NCI-H526 (cell line): ENCODE measurements around the gene HECTD4.
A peak's percentile ranks its signal among the peaks of the same experiment; 100 is the strongest.
"Not testable (repeated sequence)": the region's sequence is repeated elsewhere in the genome, so short reads cannot be mapped to it uniquely, and the experiment has no call there.

Experiments used
- DNase-seq, 2 experiments: peaks; one replicate each; lab custom pipeline; 2025; lab: John Stamatoyannopoulos, UW

HECTD4 gene

DNA sequence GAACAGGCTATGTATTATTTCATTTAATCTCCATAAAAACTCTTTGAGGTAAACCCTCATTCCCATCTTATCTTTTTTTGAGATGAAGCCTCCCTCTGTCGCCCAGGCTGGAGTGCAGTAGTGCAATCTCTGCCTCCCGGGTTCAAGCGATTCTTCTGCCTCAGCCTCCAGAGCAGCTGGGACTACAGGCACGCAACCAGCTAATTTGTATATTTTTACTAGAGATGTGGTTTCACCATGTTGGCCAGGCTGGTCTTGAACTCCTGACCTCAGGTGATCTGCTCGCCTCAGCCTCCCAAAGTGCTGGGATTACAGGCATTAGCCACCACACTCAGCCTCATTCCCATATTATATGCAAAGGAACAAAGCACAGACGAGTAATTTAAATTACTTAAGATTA lies 25.5 kb upstream of the HECTD4 start:
- DNase-seq = not testable (repeated sequence)

DNA sequence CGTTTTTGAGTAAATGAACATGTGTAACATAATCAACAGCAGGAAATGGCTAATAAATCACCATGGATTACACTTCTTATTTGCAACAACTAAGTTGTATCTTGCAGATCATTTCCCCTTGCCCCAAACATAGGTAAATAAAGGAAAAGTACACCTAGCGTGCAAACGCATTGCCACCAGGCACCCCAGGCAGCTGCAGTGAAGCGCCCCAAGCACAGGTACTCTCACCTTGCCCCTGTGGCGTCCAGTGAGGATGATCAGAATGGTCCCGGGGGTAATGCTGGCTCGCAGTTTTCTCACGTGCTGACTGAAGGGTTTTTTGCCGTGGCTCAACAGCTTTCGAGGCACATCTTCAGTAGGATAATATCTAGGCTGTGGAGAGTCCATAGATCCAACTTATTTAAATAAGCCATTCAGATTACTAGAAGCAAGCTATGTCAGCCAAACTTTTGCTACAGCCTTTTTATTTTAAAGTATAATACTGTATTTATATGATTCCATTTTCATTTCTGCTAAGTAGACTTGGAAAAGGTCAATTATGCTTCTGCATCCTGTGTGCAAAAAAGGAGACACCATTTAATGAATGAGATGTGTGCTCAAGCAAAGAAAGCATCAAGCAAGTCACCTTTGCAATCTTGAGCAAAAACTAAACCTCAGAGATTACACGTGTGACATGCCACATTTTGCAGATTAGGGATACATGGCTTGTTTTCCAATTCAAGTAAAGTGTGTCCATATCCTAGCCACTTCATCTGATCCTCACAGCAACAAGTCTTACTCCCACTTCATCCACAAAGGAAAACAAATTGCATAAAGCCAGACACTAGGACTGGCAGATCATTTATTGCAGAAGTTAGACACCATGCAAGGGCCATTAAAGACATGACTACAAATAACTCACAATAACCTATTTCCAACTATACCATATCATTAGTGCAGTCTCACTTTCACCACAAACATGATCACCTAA lies 24.6 kb upstream of the HECTD4 start:
- DNase-seq = no peak

DNA sequence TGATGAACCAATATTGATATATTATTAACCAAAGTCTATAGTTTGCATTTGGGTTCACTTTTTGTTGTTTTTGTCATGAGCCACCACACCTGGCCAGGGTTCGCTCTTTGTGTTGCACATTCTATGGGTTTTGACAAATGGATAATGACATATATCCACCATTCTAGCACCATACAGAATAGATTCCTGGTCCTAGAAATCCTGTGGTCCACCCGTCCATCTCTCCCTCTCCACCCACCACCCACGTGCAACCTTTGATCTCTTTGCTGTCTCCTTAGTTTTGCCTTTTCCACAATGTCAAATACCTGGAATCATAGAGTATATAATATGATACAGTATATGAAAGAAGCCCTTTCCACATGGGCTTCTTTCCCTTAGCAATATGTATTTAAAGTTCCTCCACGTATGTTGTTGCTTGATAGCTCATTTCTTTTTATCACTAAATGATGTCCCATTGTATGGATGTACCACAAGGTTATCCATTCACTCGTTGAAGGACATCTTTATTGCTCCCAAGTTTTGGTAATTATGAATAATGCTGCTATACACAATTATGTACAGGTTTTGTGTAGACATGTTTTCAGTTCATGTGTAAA lies 19.8 kb upstream of the HECTD4 start:
- no peak for DNase-seq

DNA sequence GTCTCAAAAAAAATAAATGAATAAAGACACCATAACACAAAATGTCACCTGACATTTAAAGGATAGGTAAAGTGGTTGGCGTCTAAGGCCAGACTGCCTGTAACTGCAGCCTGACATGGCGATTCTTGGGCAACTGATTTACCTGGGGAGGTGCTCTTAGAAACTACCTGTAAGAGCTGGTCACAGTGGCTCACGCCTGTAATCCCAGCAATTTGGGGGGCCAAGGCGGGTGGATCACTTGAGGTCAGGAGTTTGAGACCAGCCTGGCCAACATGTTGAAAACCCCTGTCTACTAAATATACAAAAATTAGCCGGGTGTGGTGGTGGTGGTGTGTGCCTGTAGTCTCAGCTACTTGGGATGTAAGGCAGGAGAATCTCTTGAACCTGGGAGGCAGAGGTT lies 18.8 kb upstream of the HECTD4 start:
- no peak for DNase-seq

DNA sequence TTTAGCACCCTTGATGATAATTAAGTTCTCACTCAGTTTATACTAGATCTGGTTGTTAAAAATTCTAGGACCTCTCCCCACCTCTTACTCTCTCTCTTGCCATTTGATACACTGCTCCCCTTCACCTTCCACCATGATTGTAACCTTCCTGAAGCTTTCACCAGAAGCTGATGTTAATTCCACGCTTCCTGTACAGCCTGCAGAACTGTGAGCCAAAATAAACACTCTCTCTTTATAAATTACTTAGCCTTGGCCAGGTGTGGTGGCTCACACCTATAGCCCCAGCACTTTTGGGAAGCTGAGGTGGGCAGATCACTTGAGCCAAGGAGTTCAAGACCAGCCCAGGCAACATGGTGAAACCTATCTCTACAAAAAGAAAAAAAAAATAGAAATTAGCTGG lies 11.1 kb upstream of the HECTD4 start:
- DNase-seq = no peak

DNA sequence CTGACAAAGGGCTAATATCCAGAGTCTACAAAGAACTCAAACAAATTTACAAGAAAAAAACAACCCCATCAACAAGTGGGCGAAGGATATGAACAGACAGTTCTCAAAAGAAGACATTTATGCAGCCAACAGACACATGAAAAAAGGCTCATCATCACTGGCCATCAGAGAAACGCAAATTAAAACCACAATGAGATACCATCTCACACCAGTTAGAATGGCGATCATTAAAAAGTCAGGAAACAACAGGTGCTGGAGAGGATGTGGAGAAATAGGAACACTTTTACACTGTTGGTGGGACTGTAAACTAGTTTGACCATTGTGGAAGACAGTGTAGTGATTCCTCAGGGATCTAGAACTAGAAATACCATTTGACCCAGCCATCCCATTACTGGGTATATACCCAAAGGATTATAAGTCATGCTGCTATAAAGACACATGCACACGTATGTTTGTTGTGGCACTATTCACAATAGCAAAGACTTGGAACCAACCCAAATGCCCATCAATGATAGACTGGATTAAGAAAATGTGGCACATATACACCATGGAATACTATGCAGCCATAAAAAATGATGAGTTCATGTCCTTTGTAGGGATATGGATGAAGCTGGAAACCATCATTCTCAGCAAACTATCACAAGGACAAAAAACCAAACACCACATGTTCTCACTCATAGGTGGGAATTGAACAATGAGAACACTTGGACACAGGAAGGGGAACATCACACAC lies 7.9 kb upstream of the HECTD4 start:
- not testable (repeated sequence) for DNase-seq

DNA sequence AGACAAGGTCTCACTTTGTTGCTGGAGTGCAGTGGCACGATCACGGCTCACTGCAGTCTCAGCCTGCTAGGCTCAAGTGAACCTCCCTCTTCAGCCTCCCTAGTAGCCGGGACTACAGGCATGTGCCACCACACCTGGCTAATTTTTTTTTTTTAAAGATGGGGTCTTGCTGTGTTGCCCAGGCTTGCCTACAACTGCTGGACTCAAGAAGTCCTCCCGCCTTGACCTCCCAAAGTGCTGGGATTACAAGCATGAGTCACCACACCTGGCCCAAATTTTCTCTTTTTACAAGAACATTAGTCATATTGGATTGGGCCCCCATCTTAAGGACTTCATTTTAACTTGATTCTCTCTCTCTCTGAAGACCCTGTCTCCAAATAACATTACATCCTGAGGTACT lies 7.0 kb upstream of the HECTD4 start:
- DNase-seq = no peak

DNA sequence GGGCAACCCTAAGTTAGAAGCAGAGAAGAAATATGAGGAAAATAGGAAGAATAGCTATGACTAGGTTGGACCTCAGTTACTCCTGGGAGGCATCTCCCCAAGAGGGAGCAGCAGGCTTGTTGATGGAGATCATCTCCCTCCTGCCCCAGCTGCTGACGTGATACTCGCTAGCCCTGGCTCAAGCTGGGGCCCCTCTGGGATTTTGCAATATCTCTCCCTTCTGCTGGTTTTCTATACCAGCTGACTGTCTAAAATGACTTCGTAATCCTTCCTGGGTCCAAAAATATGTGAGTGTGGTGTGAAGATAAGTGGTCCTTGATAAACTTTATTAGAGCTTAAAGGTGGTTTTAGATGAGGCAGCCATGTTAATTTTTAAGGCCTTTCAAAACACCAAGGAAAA lies 4.5 kb upstream of the HECTD4 start:
- DNase-seq = no peak

DNA sequence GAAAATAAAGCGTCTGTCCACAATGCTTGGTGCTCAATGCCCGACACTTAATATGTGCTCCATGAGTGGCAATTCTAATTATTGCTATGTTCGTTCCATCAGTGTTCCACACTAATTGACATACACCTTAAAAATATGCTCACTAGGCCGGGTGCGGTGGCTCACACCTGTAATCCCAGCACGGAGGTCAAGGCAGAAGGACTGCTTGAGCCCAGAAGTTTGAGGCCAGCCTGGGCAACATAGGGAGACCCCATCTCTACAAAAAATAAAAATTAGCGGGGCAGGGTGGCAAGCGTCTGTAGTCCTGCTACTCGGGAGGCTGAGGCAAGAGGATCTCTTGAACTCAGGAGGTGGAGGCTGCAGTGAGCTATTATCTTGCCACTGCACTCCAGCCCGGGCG lies 635 bp upstream of the HECTD4 start:
- DNase-seq = no peak

DNA sequence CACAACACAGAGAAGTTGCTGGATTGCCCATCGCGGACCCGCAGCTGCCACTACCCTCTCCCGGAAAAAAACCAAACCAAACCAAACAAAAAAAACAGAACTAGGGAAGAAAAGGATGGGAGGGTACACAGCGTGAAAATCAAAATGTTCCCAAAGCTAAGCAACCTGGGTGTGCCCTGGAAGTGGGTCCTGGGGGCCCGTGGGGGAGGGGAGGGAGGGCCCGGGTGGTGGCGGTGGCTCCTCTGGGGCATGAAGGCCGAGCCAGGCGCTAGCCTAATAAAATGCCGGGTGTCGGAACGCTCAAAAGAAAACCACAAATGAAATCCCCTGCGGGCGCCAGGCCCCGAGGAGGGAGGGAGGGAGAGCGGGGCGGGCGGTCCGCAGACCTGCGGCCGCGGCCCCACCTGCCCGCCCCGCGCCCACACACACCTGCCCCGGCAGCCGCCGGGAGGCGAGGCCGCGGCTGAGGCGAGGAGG lies 787 bp downstream of the HECTD4 start:
- peak; percentile 36 to 71 for DNase-seq

DNA sequence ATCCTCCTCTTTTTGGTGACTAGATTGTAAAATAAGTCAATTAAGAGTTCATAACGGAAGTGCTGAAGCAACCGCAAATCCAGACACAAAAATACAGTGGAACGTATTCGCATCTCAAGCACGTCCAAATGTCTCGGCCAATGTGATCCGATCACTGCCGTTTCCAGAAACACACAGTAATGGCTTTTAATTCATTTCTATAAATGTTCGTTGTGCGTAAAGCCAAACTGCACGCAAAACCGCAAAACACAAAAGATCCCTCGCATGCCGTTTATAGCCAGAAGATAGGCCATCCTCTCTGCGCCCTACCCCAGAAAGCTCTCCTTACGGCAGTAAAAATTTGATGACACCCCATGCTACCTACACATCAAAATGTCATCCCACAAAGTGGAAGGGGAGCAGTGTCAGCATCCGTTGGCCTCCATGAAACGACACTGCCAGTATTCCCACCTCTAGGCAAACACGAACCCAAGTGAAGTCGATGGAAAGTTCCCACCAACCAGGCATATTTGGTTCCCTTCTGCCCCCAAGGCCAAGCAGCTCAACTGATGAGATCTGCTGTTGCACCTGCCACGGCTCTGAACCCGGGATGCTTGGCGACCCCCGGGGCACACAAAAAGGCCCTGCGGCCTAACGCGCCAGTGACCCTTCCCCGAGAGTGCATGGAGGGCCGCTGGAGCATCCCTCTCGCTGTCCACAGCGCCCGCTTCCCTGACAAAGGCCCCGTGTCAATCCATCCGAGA lies 1.4 kb downstream of the HECTD4 start:
- peak; percentile 39 to 62 for DNase-seq

DNA sequence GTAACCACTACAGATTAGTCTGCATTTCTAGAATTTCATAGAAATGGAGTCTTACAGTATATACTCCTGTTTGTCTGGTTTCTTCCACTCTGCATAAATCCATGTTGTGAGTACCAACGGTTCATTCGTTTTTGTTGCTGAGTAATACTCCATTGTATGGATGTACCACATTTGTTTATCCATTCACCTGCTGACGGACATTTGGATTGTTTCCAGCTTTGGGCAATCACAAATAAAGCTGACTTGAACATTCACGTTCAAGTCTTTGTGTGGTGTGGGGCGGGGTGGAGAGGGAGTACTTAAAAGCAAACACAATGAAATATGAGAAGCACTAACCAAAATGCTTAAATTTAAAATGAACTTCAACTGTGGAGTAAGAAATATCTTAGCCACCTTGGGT lies 7.1 kb downstream of the HECTD4 start:
- DNase-seq = no peak

DNA sequence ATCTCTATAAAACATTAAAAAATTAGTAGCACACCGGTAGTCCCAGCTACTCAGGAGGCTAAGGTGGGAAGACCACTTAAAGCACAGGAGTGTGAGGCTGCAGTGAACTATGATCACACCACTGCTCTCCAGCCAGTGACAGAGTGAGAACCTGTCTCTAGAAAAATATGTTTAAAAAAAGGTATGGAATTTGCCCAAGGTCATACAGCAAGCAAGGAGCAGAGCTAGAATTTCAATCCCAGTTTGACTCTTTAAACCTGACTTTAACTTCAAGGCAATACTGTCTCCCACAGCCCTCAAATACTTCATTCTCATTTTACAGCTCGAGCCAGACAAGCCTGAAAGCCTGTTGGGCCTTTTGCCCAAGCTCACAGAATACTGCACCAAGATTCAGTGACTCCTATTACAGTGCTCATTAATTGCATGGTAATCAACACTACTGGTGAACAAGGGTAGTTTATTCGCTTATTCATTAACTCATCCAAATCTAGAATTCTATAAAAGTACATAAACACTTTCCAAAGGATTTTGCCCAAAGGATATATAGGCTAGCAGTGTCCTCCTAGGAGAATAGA lies 8.0 kb downstream of the HECTD4 start:
- no peak for DNase-seq

DNA sequence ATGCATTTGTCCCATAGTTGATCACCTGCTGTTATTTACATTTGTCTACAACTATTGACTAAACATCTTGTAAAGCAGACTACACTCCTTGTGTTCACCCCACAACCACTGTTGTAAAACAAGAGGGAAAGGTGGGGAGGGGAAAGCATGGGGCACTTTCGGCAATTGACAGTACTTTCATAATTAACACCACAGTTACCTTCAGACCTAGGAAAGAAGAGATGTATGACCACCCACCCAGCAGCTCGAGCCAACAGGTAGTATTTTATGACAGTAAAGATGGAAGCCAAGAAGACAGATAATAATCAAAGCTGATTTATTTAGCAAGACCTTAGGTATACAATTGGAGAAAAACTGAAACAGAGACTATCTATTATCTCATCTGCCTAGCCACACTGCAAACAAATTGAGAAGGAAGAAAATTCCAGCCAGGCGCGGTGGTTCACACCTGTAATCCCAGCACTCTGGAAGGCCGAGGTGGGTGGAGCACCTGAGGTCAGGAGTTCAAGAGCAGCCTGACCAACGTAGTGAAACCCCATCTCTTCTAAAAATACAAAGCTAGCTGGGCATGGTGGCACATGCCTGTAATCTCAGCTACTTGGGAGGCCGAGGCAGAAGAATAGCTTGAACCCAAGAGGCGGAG lies 11.2 kb downstream of the HECTD4 start:
- DNase-seq = no peak

DNA sequence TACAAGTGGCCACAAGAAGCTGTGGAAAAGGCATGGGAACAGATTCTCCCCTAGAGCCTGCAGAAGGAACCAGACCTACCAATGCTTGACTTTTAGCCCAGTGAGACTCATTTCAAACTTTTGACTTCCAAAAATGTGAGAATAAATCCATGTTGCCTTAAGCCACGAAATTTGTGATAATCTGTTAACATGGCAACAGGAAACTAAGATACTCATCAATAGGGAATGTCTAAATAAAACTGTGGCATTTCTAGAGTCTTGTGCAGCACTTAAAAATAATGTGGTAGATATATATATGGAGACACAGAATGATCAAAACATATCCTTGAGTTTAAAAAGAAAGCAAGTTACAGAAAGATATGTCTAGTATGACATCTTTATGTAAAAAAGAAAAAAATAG lies 12.0 kb downstream of the HECTD4 start:
- DNase-seq = no peak

DNA sequence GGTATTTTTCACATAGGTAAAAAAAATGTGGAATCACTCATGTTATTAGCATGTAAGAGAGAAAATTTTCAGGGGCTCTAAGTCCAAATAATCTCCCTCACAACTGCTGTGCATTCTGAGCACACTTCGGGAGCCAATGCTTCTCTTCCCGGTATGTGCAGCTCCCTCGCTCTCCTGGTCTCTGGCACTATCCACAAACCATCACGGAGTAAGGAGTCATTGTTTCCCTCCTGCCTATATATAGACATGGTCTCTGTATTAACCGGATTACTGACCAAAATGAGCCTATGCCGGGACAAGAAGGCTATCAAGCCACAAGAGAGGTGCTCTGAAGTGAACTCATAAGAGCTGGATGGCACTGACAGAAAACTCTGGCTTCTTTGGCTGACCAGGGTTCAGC lies 13.4 kb downstream of the HECTD4 start:
- no peak for DNase-seq

DNA sequence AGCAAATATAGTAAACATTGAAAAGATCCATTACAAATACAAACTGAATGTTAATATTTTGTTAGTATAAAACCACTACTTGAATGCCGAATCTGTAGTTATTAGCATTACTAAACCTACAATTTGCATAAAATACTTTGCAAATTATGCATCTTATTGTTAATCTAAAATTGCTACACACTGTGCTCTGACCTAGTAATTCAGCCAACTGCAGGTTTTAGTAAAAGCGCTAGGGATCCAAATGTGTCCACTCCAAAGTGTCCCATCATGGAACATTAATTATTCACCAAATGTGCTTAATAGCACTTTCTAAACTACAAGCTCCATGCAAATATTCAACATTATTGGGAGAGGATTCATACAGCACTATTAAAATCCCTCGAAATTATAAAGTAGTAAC lies 14.3 kb downstream of the HECTD4 start:
- DNase-seq = no peak

DNA sequence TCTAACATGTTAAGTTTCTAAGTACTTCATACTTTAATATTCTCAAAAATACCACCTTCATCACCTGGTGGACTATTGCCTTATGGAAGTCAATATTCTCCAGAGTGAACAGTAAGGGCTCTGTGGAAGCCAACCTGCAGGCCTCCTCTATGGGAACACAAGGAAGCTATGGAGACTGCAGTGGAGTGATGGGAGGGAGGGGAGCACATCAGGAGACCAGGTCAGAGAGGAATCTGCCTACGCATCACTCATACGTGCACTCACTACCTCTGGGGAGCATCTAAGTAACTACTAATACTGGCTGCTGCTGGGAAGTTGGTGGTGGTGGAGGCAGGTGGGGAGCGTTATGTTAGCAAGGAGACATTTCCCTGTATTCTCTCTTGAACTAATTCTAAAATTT lies 19.9 kb downstream of the HECTD4 start:
- no peak for DNase-seq

DNA sequence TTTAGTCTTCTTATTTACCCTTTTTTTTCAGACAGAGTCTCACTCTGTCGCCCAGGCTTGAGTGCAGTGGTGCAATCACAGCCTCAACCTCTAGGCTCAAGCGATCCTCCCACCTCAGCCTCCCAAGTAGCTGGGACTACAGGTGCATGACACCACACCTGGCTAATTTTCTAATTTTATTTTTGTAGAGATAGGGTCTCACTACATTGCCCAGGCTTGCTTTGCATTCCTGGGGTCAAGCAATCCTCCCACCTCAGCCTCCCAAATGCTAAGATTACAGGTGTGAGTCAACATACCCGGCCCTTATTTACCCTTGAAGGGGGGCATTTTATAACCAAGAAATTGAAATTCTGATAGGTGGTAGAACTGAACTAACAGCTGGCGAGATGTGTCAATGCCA lies 21.0 kb downstream of the HECTD4 start:
- DNase-seq = no peak

DNA sequence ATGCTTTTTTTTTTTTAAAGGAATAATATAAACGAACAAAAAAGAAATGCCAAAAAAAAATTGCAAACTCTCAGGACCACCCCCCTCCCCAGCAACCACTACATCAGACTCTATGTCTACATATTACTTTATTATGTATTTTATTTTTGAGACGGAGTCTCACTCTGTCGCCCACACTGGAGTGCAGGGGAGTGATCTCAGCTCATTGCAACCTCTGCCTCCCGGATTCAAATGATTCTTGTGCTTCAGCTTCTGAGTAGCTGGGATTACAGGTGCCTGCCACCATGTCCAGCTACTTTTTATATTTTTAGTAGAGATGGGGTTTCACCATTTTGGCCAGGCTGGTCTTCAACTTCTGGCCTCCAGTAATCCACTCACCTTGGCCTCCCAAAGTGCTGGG lies 22.9 kb downstream of the HECTD4 start:
- no peak for DNase-seq

DNA sequence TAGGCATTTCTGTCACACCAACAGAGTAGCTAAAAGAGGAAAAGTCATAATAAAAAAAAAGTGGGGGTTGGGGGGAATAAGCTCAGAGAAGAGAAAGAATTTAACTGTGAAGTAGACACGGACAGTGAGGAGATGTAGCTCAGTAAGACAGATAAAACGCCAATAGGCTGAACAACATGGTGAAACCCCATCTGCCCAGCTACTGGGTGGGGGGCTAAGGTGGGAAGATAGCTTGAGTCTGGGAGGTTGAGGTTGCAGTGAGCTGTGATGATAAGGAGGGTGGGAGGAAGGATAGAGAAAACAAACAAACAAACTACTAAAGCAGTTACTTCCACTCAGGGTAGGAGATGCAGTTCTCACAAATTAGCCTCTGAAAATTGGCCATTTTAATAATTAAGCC lies 25.0 kb downstream of the HECTD4 start:
- no peak for DNase-seq
